HUES48 (cell line): ENCODE results near the gene MROH2B.

Experiments
- H3K27ac ChIP-seq: one replicate; pipeline ENCODE4 v1.7.0; 2013; ENCODE audit warnings: low read depth, low read length, inconsistent platforms
- H3K27me3 ChIP-seq: 2 replicates; pipeline ENCODE4 v1.6.1; 2013; ENCODE audit warnings: mild to moderate bottlenecking, low read length; ENCODE audit not compliant: control insufficient read depth, insufficient read depth
- H3K36me3 ChIP-seq: 2 replicates; pipeline ENCODE4 v1.6.1; 2013; ENCODE audit warnings: low read length; ENCODE audit not compliant: control insufficient read depth, insufficient read depth
- H3K4me1 ChIP-seq: 2 replicates; pipeline ENCODE4 v1.6.1; 2013; ENCODE audit warnings: mild to moderate bottlenecking, low read length; ENCODE audit not compliant: control insufficient read depth, insufficient read depth
- H3K4me3 ChIP-seq: 2 replicates; pipeline ENCODE4 v1.5.1; 2013; ENCODE audit warnings: mild to moderate bottlenecking, low read depth, low read length
- H3K9ac ChIP-seq: 2 replicates; pipeline ENCODE4 v1.6.1; 2013; ENCODE audit warnings: mild to moderate bottlenecking, low read depth, low read length, moderate library complexity
- H3K9me3 ChIP-seq: 2 replicates; pipeline ENCODE4 v1.6.1; 2013; ENCODE audit warnings: low read length; ENCODE audit not compliant: control insufficient read depth, insufficient read depth

Gene MROH2B

DNA sequence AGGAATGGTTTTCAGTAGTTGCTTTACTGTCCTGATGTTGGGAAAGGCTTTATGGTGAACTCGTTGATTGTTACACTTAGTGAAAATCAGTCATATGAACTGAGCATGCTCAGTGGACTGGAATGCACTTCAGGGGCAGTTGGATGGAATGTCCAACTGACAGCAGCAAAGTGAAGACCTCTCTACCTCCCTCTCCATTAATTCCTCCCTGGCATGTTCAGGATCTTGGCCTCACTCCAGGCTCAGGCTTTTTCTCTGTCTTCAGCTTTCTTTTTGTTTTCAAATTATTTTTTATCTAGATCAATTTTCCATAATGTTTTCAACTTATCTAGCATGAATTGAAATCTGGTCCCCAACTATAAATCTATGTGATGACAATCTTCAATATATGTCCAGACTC, at the start of gene MROH2B:
MROH2B (minus strand) TSS at position 101 of the 400 bp plus-strand sequence. CDS start 490 bp downstream, outside the sequence.
- Histone ChIP-seq H3K9me3 (no peaks in the 10 kb centered on the region), H3K9ac (no peak within 1 kb of the TSS)

DNA sequence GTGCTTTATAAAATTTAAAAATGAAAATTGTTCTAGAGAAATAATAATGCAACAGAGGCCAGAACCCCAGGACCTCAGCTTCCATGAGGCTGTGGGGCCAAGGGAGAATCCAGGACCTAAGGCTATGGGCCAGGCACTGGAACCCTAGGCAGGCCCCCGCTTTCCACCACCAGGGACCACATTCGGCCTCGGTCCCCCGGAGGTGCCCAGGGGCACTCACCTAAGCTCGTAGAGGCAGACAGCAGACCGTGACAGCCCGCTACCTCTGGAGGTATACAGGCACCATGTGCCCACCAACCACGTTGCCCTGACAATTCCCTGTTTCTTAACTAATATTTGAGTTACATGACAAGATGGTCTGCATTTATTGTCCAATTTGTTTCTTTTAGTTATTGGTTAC, 49.5 kb upstream of the MROH2B start:
- no peaks in the 10 kb centered on the region for H3K27me3 ChIP-seq
- no peak overlapping the region for H3K4me3 ChIP-seq
- H3K4me1 ChIP-seq: no peaks in the 10 kb centered on the region
- no peak overlapping the region for H3K9ac ChIP-seq
- 0 out of 2 replicates have a peak, but pooled peaks cover 6% of the 10 kb centered on the region for H3K9me3 ChIP-seq
- no peak overlapping the region for H3K27ac ChIP-seq
- no peaks in the 10 kb centered on the region for H3K36me3 ChIP-seq

More for the DNA sequence above, at the start of gene MROH2B:
- Histone ChIP-seq H3K27ac (no peak within 1 kb of the TSS), H3K36me3 (no peaks in the 10 kb centered on the region), H3K4me1 (peaks cover 9% of the 10 kb centered on the region; the same call in 1 of the 2 replicates), H3K27me3 (no peaks in the 10 kb centered on the region), H3K4me3 (no peak within 1 kb of the TSS)

DNA sequence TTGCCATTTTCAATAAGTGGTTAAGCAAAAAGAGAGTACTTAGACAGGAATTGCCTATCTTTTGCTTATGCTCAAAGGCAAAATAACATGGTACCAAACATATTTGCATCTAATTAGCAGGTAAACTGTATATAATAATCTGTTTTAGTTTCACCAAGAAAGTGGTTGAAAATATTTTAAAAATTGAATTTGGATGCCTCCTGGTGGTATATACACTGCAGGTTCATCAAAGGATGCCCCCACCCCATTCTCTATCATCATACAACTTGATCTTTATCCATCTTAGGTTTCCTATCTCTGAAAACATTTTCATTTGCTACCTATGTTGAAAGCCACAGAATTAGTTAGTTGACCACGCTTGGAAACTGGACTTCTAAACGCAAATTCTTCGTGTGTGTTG, 47.0 kb upstream of the MROH2B start:
- Histone ChIP-seq H3K9ac (no peak overlapping the region), H3K4me3 (no peak overlapping the region), H3K4me1 (no peaks in the 10 kb centered on the region), H3K27ac (no peak overlapping the region), H3K27me3 (no peaks in the 10 kb centered on the region), H3K36me3 (no peaks in the 10 kb centered on the region), H3K9me3 (0 out of 2 replicates have a peak, but pooled peaks cover 6% of the 10 kb centered on the region)

DNA sequence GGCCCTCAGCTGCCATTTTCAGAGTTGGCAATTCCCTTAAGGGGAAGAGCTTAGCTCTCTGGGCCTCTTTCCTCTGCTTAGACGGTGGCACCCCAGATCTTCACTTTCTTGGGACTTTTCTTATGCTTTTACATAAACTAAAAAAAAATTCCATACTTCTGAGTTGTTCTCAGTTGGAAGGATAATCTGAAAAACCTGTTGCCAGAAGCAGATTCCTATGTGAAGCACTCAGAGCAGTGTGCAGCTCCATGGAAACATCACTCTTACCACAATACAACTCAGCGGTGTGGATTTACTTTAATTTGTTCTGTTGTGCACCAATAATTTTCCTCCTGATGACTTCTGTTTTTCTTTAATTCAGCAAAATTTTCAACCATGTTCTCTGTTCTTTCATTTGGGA, 44.1 kb upstream of the MROH2B start:
- Histone ChIP-seq H3K27me3 (no peaks in the 10 kb centered on the region), H3K36me3 (no peaks in the 10 kb centered on the region), H3K9ac (no peak overlapping the region), H3K27ac (no peak overlapping the region), H3K4me1 (no peaks in the 10 kb centered on the region), H3K9me3 (no peaks in the 10 kb centered on the region), H3K4me3 (no peak overlapping the region)

DNA sequence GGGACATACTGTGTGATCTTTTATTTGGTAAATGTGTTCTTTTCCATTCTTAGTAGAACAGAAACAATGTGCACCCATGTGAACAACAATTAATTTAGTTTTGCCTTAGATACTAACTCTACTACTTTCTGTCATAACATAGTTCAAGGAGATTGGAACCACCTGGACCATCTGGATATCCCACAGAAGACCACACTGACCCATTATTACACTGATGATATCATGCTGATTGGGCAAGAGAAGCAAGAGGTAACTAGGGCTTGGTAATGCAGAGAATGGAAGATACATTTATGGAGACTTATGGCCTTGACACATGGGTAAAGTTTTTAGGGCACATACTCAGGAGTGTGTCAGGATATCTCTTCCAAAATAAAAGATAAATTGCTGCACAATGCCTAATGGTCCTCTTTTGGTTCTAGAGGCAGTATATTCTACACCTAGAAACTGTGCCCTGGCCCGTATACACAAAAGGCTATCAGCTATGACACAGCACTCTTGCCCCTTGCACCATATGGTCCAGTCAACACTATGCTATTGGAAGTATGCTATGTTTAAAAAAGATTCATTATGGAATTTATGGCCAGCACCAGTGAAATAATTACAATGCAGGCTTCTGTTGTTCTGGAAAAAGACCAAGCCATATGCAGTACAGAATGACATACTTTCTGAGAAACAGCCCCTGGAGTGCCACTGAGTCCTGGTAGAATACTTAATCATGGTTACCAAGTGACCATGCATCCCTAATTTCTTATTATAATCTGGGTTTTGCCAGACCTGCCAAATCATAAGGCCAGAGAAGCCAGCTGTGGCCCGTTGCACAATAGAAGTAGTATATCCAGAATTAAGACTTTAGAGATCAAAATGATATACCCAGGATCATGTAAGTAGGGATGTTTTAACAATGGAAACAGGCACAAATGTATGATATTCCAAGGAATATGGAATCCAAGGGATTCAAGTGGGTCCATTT, 41.6 kb upstream of the MROH2B start:
- Histone ChIP-seq H3K36me3 (no peaks in the 10 kb centered on the region), H3K9ac (no peak overlapping the region), H3K9me3 (no peaks in the 10 kb centered on the region), H3K4me1 (no peaks in the 10 kb centered on the region), H3K4me3 (no peak overlapping the region), H3K27me3 (no peaks in the 10 kb centered on the region), H3K27ac (no peak overlapping the region)

DNA sequence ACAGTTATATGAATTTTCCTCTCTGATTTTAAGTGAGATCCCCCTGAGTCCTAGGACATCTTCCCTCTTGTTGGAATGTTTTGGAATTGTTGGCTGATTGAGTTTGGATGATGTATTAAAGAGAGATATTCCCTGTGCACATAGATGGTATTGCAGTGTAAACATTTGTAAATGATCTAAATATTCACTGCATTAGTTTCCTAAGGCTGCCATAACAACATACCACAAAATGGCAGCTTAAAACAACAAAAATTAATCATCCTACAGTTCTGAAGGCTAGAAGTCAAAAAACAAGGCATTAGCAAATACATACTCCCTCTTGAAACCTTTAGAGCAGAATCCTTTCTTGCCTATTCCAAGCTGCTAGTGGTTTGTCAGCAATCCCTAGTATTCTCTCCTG, 38.0 kb upstream of the MROH2B start:
- Histone ChIP-seq H3K27ac (no peak overlapping the region), H3K27me3 (no peaks in the 10 kb centered on the region), H3K9ac (no peak overlapping the region), H3K4me1 (no peaks in the 10 kb centered on the region), H3K36me3 (no peaks in the 10 kb centered on the region), H3K4me3 (no peak overlapping the region), H3K9me3 (no peaks in the 10 kb centered on the region)

DNA sequence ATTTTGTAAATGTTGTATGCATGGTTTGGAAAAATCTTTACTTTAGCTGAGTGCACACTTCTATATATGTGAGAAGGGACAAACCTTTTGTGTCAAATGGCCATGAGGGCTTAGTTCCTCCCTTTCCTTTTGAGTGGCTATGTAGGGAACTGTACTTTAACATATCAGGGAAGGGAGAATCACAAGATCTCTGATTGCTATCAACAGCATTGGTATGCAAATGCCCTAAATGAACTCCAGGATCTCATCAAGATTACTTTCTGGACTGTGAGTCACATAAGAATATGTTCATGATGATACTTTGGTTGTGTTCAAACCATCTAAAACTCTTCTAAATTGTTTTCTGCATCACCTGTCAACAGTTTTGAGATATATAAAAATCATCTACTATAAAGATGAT, 31.2 kb upstream of the MROH2B start:
- no peaks in the 10 kb centered on the region for H3K36me3 ChIP-seq
- no peaks in the 10 kb centered on the region for H3K4me1 ChIP-seq
- H3K27ac ChIP-seq: no peak overlapping the region
- H3K9me3 ChIP-seq: no peaks in the 10 kb centered on the region
- H3K4me3 ChIP-seq: no peak overlapping the region
- no peaks in the 10 kb centered on the region for H3K27me3 ChIP-seq
- H3K9ac ChIP-seq: no peak overlapping the region

DNA sequence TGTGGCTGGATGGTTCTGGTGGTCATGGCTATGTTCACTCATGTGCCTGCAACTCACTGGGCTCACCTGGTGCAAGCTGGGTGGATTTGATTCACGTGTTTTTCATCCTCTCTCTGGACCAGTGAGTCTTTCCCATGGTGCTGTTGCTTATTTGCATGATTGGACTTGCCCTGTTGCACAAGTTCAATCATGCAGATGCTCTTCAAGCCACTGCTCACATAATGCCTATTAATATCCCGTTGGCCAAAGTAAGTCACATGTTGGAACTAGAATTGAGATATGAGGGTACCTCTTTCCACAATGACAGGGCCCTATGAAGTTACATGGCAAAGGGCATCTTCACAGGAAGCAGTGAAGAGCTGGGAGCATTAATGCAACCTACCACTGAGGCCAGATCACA, 26.5 kb upstream of the MROH2B start:
- no peaks in the 10 kb centered on the region for H3K36me3 ChIP-seq
- H3K9me3 ChIP-seq: no peaks in the 10 kb centered on the region
- no peaks in the 10 kb centered on the region for H3K27me3 ChIP-seq
- H3K27ac ChIP-seq: no peak overlapping the region
- H3K9ac ChIP-seq: no peak overlapping the region
- H3K4me3 ChIP-seq: no peak overlapping the region
- no peaks in the 10 kb centered on the region for H3K4me1 ChIP-seq

DNA sequence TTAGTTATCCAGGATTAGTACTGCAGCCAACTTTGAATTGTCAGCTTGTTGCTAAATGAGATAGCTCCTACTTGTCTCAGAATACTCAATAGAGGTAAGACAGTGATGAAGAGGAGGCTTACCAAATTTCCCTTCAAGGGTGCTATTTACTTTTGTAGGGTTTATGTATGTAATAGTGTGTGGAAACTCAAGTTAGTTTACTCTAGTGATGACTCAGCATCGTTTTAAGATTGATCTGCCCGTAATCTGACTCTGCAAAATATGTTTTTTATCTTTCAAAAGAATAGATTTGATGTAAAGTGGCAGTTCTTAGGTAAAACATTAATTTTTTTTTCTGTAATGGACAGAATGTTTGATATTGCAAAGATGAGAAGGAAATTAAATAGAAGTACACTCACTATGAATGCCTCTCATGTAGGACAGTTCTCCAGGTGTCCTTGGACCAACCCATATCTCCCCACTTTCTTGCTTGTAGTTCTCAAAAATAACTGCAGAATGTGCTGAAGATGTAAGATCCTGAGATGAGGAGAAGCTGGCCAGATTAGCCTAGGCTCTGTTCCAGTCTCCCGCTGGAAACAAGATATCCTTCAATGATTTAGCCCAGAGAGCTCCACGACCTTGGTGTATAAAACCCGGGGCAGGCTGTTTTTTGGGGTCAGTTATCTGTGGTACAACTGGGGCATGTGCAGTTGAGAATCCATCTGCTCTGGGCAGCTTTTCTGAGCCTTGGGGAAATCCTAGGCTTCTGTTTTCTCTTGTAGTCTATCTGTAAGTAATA, 24.4 kb upstream of the MROH2B start:
- H3K9me3 ChIP-seq: no peaks in the 10 kb centered on the region
- no peaks in the 10 kb centered on the region for H3K27me3 ChIP-seq
- no peaks in the 10 kb centered on the region for H3K4me1 ChIP-seq
- H3K27ac ChIP-seq: no peak overlapping the region
- H3K36me3 ChIP-seq: no peaks in the 10 kb centered on the region
- no peak overlapping the region for H3K9ac ChIP-seq
- no peak overlapping the region for H3K4me3 ChIP-seq

DNA sequence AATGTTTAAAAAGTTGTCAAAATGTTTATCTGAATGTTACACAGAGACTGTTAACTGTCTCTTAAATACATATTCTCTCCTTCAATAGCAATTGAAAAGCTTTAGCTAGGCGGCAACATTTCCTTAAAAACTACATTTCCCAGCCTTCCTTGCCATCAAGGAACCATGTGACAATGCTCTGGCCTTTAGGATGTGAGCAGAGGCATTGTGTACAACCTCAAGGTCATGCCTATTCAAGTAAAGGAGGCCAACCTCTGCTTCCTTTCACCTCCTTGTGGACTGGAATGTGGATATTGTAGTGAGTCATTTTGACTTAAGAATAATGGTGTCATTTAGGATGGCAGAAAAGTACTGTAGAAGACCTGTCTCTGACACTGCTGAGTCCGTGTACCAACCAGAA, 23.7 kb upstream of the MROH2B start:
- Histone ChIP-seq H3K27ac (no peak overlapping the region), H3K4me1 (no peaks in the 10 kb centered on the region), H3K27me3 (no peaks in the 10 kb centered on the region), H3K4me3 (no peak overlapping the region), H3K9ac (no peak overlapping the region), H3K36me3 (no peaks in the 10 kb centered on the region), H3K9me3 (no peaks in the 10 kb centered on the region)

DNA sequence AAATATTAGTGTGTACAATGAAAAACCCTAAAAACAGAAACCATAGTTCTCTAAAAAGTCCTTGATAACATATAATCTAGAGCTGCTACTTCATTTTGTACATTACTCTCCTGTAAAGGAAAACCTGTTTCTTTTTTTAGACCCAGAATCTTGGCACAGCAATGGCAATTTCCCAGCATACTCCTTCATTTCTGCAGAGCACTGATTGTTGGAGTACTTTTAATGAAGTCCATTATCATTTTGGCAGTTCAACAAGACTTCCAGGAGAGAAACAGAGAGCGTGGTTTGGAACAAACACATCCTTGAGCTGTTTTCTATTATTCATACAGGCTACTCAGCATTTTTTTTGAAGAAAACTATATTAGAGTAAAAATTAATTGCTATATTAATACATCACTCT, 22.7 kb upstream of the MROH2B start:
- Histone ChIP-seq H3K9me3 (no peaks in the 10 kb centered on the region), H3K9ac (no peak overlapping the region), H3K4me1 (no peaks in the 10 kb centered on the region), H3K27me3 (no peaks in the 10 kb centered on the region), H3K36me3 (no peaks in the 10 kb centered on the region), H3K27ac (no peak overlapping the region), H3K4me3 (no peak overlapping the region)
